Natural killer cell (primary cell): ENCODE measurements around the gene VIPR2. TPM values are rescaled to one million over a fixed set of nuclear protein-coding genes. Genes with fewer than 3 reads are reported as not detected.
"Not testable (repeated sequence)": the region's sequence is repeated elsewhere in the genome, so short reads cannot be mapped to it uniquely, and the experiment has no call there.

Experiments
- ATAC-seq, 3 donors: fragments of 150-1000 bp in 2 of 3; fragments of 200-7000 bp in 1 of 3; cut with Tn5 transposase; 1 replicate in 1 of 3; 2 replicates in 2 of 3; pipeline ENCODE4 v1.10.0; 2021; ENCODE audit warnings: mild to moderate bottlenecking in 2 of 3, moderate library complexity in 2 of 3
- DNase-seq, 2 donors: peaks; one replicate each; pipeline versions ENCODE4 v3.0.0 to v3.0.0-alpha.2; 2013 to 2021; ENCODE audit warnings: mixed read lengths in 1 of 2
- H3K27ac ChIP-seq: one replicate; pipeline ENCODE4 v1.5.1; 2013; ENCODE audit warnings: mild to moderate bottlenecking, low read length
- H3K27me3 ChIP-seq: one replicate; pipeline ENCODE4 v1.6.1; 2013; ENCODE audit warnings: low read length; ENCODE audit not compliant: control insufficient read depth, insufficient read depth
- H3K36me3 ChIP-seq: one replicate; pipeline ENCODE4 v1.6.1; 2013; ENCODE audit warnings: low read length; ENCODE audit not compliant: control insufficient read depth, insufficient read depth
- H3K4me1 ChIP-seq: one replicate; pipeline ENCODE4 v1.6.1; 2013; ENCODE audit warnings: low read length; ENCODE audit not compliant: control insufficient read depth, insufficient read depth
- H3K4me3 ChIP-seq: one replicate; pipeline ENCODE4 v1.5.1; 2013; ENCODE audit warnings: low read length
- H3K9me3 ChIP-seq: one replicate; pipeline ENCODE4 v1.6.1; 2013; ENCODE audit warnings: low read length; ENCODE audit not compliant: control insufficient read depth, insufficient read depth
- H3K27ac Mint-ChIP-seq, 2 donors: one replicate each; pipeline ENCODE4 v1.8.0; 2022; ENCODE audit warnings: mild to moderate bottlenecking in 2 of 2, mixed read lengths in 2 of 2, moderate library complexity in 1 of 2
- H3K27me3 Mint-ChIP-seq, 2 donors: one replicate each; pipeline ENCODE4 v1.8.0; 2022; ENCODE audit warnings: low read depth in 2 of 2, mixed read lengths in 2 of 2
- H3K36me3 Mint-ChIP-seq: one replicate; pipeline ENCODE4 v1.8.0; 2022; ENCODE audit warnings: mixed read lengths
- H3K4me1 Mint-ChIP-seq, 2 donors: one replicate each; pipeline ENCODE4 v1.8.0; 2022; ENCODE audit warnings: mixed read lengths in 2 of 2
- H3K4me3 Mint-ChIP-seq: one replicate; pipeline ENCODE4 v1.8.0; 2022; ENCODE audit warnings: mild to moderate bottlenecking, moderate library complexity, mixed read lengths
- H3K9me3 Mint-ChIP-seq, 2 donors: one replicate each; pipeline ENCODE4 v1.8.0; 2022; ENCODE audit warnings: mixed read lengths in 2 of 2
- CTCF ChIP-seq: fragments of 200-600 bp; IDR thresholded peaks from one replicate; pipeline ENCODE4 v1.8.0; 2022; ENCODE audit warnings: antibody characterized with exemption
- WGBS: methylation state at CpG from one replicate; pipeline ENCODE4 v1.1.7; 2013; ENCODE audit warnings: missing lambda C conversion rate; ENCODE audit not compliant: insufficient coverage; 5-methylcytosine and 5-hydroxymethylcytosine counted together
- intact Hi-C: fragments of 100-400 bp; cut with micrococcal nuclease; formaldehyde crosslinking; loops from one replicate; pipeline ENCODE4 v1.14.2; 2022
- total RNA-seq, 4 donors: library from RNA; stranded (reverse); fragments of 120-200 nt in 1 of 4; gene quantifications; one replicate each; pipeline versions ENCODE4 v1.2.3 to v1.2.4, GENCODE V29; 2013 to 2022

Gene VIPR2
- total RNA-seq, 3 donors from 2014 or later (not counting 1 experiment from before 2014, with no cell fraction given): 2.2 to 4.9 (median 4.7) TPM

DNA sequence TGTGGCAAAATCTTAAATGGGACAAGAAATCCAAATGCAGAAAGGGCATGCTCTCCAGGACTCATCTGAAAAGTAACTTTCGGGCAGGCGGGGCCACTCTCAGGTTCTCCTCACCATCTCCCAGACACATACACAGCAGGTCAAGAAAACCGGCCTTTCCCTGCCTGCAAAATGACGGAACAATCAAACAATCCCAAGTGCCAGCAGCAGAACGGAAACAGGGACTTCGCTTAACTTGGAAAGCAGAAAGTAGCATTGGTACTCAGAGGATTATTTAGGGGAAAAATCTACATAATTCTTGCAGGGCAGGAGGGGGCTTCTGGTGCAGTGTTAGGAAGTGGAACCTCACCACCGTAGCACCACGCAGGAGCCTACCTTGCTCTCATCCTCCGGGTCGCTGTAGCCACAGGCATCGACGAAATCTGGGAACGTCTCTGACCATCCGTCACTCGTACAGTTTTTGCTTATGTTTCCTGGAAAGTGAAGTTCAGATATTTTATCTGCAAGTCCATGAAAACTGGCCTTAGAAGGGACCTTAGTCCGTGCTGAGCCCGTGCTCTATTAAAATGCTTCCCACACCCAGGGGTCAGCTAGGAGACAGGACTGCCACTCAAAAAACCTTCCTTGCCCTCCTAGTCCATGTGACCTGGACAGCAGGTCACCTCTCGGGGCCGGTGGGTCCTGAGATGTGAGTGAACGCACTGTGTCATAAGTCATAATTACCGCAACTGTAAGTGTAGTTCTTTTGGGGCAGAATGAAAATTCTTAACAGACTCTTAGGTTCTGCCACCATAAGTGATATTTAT lies 41.1 kb downstream of the VIPR2 start:
- intact Hi-C loops: no loop called here
- Histone ChIP-seq H3K36me3 (no peaks in the 10 kb centered on the region), H3K4me1 (peaks cover 4% of the 10 kb centered on the region), H3K27ac (no peak overlapping the region), H3K4me3 (no peak overlapping the region), H3K9me3 (no peaks in the 10 kb centered on the region), H3K27me3 (no peaks in the 10 kb centered on the region)
- H3K27ac Mint-ChIP-seq: peak overlapping the region in 1 of 2 donors; percentile 35
- H3K27me3 Mint-ChIP-seq: no peaks in the 10 kb centered on the region
- H3K4me3 Mint-ChIP-seq: no peak overlapping the region
- H3K9me3 Mint-ChIP-seq: no peaks in the 10 kb centered on the region
- H3K4me1 Mint-ChIP-seq: peaks cover 4 to 26% of the 10 kb centered on the region in 2 donors
- 92% methylated on average over 21 of the region's 21 CpGs for WGBS
- ATAC-seq (no peak), DNase-seq (no peak)
- H3K36me3 Mint-ChIP-seq: no peaks in the 10 kb centered on the region
- TF ChIP-seq CTCF: no peak

DNA sequence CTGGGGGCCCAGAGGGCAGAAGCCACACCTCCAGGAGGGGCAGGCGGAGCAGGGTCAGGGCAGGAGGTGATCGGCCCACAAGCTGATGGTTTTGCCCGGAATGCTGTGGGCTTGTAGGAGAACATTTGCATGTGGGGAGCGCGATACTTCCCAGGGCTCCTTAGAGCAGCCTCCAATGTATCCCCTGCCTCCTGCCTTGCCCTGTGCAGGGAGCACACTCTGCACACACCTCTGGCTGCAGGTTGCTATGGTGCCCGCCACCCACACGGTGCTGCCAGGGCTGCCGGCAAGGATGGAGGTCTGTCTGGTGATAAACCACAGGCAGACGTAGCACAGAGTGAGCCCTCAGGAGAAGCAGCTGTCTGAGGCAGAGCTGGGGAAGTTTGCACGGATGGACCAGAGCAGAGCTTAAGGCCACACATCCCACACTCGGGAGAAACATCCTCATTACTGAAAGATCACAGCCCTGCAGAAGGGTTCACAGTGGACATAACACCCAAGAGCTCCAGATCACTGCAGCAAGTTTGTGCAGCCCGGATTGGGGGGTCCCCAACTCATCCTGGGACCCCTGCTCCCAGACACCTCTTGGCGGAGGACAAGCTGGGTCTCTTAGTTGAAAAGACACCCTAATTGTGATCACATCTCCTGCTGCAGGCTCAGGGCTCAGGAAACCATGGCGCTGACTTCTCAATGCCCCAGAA lies 41.8 kb downstream of the VIPR2 start:
- Histone ChIP-seq H3K27ac (no peak overlapping the region), H3K27me3 (no peaks in the 10 kb centered on the region), H3K9me3 (no peaks in the 10 kb centered on the region), H3K4me3 (no peak overlapping the region), H3K36me3 (no peaks in the 10 kb centered on the region), H3K4me1 (peaks cover 4% of the 10 kb centered on the region)
- Mint-ChIP-seq H3K9me3 (no peaks in the 10 kb centered on the region), H3K4me3 (no peak overlapping the region), H3K27me3 (no peaks in the 10 kb centered on the region), H3K36me3 (no peaks in the 10 kb centered on the region), H3K4me1 (peaks cover 4 to 26% of the 10 kb centered on the region in 2 donors), H3K27ac (peak overlapping the region in 1 of 2 donors; percentile 35)
- ATAC-seq (peak in 1 of 3 donors; percentile 3), DNase-seq (no peak)
- 85% methylated on average over 14 of the region's 14 CpGs for WGBS
- intact Hi-C loops: no loop called here
- TF ChIP-seq CTCF: no peak

DNA sequence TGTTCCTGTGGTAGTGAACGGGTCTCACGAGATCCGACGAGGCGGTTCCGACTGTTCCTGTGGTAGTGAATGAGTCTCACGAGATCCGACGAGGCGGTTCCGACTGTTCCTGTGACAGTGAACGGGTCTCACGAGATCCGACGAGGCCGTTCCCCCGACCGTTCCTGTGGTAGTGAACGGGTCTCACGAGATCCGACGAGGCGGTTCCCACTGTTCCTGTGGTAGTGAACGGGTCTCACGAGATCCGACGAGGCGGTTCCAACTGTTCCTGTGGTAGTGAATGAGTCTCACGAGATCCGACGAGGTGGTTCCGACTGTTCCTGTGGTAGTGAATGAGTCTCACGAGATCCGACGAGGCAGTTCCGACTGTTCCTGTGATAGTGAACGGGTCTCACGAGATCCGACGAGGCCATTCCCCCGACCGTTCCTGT lies 43.0 kb downstream of the VIPR2 start:
- H3K27ac ChIP-seq, DNase-seq, H3K36me3 Mint-ChIP-seq, H3K4me1 ChIP-seq, H3K9me3 ChIP-seq, H3K27ac Mint-ChIP-seq, ATAC-seq, H3K27me3 ChIP-seq, intact Hi-C loops, H3K4me3 Mint-ChIP-seq, H3K9me3 Mint-ChIP-seq, H3K4me3 ChIP-seq, H3K27me3 Mint-ChIP-seq, H3K36me3 ChIP-seq: not testable (repeated sequence)
- peaks cover 4 to 22% of the 10 kb centered on the region in 2 donors for H3K4me1 Mint-ChIP-seq
- 98% methylated on average over 42 of the region's 42 CpGs for WGBS

DNA sequence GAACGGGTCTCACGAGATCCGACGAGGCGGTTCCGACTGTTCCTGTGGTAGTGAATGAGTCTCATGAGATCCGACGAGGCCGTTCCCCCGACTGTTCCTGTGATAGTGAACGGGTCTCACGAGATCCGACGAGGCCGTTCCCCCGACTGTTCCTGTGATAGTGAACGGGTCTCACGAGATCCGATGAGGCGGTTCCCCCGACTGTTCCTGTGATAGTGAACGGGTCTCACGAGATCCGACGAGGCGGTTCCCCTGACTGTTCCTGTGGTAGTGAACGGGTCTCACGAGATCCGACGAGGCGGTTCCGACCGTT lies 43.6 kb downstream of the VIPR2 start:
- H3K36me3 Mint-ChIP-seq, H3K36me3 ChIP-seq, H3K4me1 ChIP-seq, H3K9me3 ChIP-seq, H3K27me3 ChIP-seq, H3K4me3 Mint-ChIP-seq, H3K27ac Mint-ChIP-seq, intact Hi-C loops, H3K27ac ChIP-seq, DNase-seq, H3K27me3 Mint-ChIP-seq, H3K4me3 ChIP-seq, H3K9me3 Mint-ChIP-seq, ATAC-seq: not testable (repeated sequence)
- H3K4me1 Mint-ChIP-seq: peaks cover 3 to 15% of the 10 kb centered on the region in 2 donors
- WGBS: 97% methylated on average over 32 of the region's 33 CpGs

GRCh38 chr7:159100281-159101082 lies 44.2 kb downstream of the VIPR2 start:
- ATAC-seq, H3K9me3 ChIP-seq, H3K4me3 Mint-ChIP-seq, H3K36me3 Mint-ChIP-seq, DNase-seq, H3K4me1 ChIP-seq, H3K4me3 ChIP-seq, H3K27me3 Mint-ChIP-seq, H3K27ac ChIP-seq, intact Hi-C loops, H3K27me3 ChIP-seq, H3K27ac Mint-ChIP-seq, H3K36me3 ChIP-seq, H3K9me3 Mint-ChIP-seq: not testable (repeated sequence)
- peaks cover 0 to 12% of the 10 kb centered on the region in 2 donors for H3K4me1 Mint-ChIP-seq
- 97% methylated on average over 37 of the region's 37 CpGs for WGBS
